ENCODE measurements around the gene PLXNA4.

- TF ChIP-seq SUZ12 (IDR thresholded peaks at IDR 0.05) (no peak), HDGF (IDR thresholded peaks at IDR 0.05; ENCODE audit: borderline replicate concordance) (no peak), SP1 (IDR thresholded peaks at IDR 0.05) (no peak), ARNT (IDR thresholded peaks at IDR 0.05) (no peak), BHLHE40 (IDR thresholded peaks at IDR 0.05; ENCODE audit: borderline replicate concordance) (no peak), LEF1 (IDR thresholded peaks at IDR 0.05; ENCODE audit: borderline replicate concordance) (no peak), TARDBP (IDR thresholded peaks at IDR 0.05) (no peak), FOXM1 (IDR thresholded peaks at IDR 0.05; ENCODE audit: borderline replicate concordance) (no peak), NFRKB (IDR thresholded peaks at IDR 0.05) (no peak), FOXA1 (IDR thresholded peaks at IDR 0.05) (no peak)
- TF ChIP-seq, protein P1, sequence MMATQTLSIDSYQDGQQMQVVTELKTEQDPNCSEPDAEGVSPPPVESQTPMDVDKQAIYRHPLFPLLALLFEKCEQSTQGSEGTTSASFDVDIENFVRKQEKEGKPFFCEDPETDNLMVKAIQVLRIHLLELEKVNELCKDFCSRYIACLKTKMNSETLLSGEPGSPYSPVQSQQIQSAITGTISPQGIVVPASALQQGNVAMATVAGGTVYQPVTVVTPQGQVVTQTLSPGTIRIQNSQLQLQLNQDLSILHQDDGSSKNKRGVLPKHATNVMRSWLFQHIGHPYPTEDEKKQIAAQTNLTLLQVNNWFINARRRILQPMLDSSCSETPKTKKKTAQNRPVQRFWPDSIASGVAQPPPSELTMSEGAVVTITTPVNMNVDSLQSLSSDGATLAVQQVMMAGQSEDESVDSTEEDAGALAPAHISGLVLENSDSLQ (IDR thresholded peaks at IDR 0.05), result no peak
Observed at GRCh38 chr7:132161533-132161915, 414.7 kb downstream of the PLXNA4 start.
